NCI-H2227 (cell line): Measurements from ENCODE around the gene LPP.

Source experiments
- DNase-seq: peaks from one replicate; lab custom pipeline; 2025; ENCODE audit not compliant: unreplicated experiment; lab: John Stamatoyannopoulos, UW

LPP gene

DNA sequence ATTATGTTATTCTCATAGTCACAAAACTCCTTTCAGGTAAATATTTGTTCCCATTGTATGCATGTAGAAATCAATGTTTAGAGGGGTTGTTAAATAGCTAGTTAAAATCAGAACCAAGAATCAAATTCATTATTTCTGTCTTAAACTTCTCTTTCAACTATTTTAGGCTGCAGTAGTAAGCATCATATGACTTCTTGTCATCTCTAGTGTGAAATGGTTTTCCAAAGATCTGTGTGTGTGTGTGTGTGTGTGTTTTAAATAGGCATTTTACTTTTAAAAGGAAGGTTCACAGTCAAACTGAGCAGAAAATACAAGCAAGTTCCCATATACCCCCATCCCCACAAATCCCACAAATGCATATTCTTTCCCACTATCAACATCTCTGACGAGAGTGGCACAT lies 506.5 kb downstream of the LPP start:
- DNase-seq = no peak

DNA sequence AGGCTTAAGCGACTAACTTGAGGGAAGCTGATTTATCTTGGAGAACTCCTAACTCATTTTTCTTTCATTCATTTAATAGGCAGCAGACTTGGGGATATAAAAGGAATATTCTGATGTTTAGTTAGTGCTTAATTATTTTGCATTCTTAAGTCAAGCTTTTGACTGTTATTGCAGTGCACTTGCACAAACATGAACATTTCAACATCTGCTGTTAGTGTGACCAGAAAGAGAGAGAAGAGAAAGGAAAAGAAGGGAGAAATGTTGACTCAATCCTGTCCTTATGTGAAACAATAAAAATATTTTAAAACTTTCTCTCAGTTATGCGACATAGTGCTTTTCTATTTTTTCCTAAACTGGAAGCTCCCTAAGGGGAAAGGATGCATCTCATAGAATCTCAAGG lies 507.8 kb downstream of the LPP start:
- no peak for DNase-seq

DNA sequence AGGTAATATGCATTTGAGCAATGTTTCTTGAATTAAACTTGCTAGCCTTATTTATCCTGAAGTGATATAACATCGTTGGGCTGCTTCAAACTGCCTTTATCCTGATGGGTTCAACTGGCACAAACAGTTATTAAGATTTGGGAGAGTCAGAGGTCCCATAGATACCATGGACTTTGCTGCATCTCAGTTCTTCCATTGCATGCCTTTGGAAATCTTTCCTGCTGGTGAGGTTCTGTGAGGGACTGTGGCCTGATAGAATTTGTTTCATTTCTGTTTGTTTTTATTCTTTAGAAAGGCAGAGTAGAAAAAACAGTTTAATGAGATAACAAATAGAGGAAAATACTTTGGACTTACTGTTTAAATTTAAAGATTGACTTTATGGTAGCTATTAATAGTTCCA lies 508.3 kb downstream of the LPP start:
- DNase-seq = no peak

DNA sequence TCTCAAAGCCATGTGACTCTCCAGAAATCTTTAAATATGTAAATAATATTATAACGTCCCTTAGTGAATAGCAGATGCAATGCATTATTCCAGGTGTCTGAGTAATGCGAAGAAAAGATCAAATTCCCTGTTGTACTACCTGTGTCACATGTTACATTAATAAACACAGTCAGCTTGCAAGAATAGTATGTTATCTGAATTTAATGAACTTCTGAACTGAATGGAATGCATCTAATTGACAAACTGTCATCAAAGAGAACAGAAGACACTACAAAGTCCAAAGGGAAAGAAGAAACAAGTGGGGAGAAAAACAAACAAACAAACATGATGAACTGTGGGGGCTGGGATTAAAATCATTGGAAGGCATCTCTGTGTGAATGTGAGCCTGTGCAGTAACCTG lies 508.8 kb downstream of the LPP start:
- DNase-seq = no peak

DNA sequence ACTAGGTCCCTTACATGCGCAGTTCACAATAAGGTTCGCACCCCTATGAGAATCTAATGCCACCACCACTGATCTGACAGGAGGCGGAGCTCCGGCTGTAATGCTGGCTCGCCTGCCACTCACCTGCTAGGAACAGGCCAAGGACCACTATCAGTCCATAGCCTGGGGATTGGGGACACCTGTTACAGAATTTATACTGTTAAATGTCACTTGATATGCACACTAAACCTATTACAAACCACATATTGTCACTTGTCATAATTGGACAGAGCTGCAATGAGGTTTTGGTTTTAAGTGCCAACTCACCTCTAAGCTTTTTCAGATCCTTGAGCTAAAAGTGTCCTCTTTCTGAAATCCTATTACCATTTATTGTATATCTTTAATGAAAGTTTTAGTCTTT lies 509.9 kb downstream of the LPP start:
- no peak for DNase-seq

DNA sequence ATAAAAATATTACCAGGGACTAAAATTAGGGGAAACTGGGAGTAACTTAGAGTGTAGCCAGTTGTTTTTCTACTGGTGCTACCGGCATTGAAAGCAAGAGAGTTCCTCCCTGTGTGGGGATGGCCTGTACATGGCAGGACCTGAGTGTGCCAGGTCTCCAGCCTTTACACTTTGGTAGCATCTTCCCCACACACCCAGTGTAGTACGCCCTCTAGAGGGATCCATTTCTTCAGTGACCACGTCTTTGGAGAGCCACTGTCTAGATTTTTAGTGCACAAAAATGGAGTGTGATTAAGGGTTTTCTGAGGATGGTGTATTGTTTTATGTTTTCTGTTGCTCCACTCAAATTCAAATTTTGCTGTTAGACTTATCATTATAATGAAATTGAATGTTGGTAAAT lies 510.8 kb downstream of the LPP start:
- no peak for DNase-seq

DNA sequence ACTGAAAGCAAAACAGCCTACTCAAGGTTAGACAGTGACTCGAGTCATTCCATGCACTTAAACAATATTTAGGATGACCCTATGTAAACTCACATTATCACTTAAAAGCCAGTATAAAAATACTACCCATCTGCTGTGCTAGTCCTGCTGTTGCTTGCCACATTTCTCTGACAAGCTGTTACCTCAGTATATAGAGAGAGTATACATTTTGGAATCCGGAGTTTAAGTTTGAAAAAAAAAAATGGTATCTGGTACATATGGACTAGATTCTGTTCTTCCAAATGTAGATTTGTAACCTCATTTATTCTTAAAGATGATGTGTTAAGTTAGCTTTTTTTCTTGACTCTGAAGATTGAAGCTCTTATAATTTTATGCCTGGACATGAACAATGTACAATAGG lies 514.0 kb downstream of the LPP start:
- no peak for DNase-seq

DNA sequence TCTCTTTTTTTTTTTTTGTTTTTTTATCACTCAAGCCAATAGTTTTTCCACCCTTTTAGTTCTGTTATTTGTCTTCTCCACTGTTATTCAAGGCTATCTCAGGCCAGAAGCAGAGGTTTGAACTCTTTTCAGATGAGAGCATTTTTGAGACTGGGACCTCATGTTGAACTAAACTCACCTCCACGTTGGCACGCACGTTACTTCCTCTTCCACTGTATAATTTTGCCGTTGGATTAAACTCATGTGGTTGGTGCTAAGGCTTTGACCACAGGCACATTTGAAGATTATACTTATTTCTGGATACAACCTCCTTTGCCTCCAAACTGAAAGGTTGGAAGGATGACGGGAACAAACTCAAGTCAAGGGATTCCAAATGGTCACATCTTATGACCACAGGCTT lies 516.5 kb downstream of the LPP start:
- no peak for DNase-seq

DNA sequence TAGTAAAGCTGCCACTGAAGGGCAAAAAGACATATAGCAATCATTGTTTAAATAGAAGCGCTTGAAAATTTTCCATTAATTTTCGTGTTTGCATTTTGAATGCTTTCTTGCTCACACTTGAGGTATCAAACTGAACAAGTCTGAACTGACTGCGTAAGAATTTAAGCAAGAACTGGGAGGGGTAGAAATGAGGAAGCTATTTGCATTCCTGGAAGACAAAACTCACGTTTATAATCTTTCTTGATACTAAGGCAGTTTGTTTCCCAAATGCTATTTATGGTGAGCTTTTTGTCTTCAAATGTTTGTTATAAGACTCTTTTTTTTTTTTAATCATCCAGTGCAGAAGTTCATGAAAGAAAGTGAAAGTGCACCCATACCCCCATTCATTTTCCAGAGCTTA lies 518.0 kb downstream of the LPP start:
- no peak for DNase-seq

DNA sequence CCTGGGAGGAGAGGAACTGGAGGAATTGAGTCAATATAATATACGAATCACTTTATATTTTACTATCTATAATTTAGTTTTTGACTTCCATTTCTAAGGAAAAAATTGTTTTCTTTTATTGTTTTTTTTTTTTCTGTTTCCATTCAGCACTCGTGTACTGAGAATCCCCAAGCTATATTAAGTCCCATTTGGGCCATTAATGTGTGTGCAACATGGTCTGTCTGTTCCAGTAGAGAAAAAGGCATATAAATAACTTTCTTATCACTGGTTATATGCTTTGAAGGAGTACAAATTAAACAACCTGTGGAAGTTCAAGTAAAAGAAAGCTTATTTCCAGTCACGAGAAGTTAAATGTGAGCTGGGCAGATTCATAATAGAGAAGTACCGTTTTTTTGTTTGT lies 518.9 kb downstream of the LPP start:
- no peak for DNase-seq

DNA sequence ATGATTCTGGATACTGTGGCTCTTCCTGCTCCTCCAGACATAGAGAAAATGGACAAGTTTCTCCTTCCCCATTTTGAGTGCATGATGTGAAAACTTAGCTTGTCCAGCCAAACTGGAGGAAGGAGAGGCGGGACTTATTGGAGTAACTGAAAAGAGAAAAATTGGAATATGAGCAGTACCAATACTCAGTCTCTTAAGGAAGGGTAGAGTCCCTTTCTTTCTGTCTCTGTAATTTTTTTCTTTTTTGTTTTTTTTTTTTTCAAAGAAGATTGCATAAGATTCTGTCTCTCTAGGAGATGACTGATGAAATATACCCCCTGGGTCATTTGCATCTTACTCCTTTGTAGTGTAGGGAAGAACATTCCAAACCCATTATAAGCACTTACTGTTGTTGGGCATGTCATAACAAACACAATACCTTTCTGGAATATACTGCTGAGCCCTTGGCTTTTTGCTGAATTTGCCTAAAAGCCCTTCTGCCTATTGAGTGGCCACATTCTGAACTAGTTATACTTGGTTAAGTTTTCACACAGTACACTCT lies 519.8 kb downstream of the LPP start:
- no peak for DNase-seq

DNA sequence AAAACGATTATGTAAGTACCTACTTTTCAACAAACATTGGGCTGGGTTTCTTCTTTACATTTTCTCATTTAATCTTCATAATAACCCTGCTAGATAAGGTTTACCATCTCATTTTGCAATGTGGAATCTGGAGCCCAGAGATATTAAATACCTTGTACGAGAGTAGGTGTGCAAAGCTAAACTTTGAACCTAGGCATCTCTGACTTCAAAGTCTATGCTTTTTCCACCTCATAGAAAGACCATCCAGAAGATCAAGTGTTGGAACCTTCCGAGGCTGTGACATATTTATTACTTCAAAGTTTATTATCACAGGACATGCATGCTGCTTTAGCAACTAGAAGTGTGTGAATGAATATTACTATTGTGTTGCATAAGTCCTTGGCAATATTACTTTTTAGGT lies 520.6 kb downstream of the LPP start:
- no peak for DNase-seq

DNA sequence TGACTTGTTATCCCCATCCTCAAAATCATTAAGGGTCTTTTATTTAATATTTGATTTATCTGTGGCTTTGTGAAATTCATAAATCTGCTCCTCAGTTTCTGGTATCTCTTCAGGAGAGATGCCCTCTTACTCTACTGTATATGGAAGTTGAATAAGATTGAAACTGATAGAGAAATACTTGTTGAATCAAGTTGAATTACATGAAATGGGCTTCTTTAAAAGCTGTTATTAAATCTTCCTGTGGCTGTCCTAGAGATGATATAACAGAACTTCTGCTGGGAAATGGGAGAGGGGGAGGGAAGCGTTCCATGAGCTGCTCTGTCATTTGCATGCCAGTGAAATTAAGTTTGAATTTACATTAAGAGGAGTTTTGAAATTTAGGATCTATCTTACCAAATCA lies 523.4 kb downstream of the LPP start:
- no peak for DNase-seq

DNA sequence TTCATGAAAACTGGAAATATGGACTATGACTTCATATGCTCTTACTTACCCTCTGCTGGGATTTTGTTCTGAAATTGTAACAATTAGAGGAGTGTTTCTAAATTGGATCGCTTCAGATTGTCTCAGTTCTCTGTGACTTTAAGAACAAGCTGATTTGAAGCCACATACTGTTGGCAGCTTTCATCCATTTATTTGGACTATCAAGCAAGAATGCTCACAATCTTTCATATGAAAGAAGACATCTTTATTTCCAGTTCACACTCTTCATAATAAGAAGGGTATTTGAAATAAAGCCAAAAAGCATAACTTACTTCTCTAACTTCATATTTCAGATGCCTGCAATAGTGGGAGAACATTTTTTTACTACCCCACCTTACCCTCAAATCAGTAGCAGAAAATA lies 526.2 kb downstream of the LPP start:
- no peak for DNase-seq

DNA sequence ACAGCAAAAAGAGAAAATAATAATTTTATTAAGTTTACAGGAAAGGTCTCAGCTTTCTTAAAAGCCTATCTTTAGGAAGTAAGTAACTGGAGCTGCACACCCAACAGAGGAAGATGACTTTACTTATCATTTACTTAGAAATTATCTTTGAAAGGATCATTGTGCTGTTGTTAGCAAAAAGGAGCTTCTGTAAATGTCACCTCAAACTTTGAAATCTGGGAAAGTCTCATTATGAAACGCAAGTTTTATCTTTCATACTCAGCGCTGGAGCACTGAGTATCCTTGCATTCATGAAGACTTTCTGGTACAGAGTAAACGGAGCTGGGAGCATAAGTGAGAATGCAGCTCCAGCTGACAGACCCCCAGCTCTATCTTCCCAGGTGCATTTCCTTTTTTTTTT lies 526.6 kb downstream of the LPP start:
- DNase-seq = no peak

DNA sequence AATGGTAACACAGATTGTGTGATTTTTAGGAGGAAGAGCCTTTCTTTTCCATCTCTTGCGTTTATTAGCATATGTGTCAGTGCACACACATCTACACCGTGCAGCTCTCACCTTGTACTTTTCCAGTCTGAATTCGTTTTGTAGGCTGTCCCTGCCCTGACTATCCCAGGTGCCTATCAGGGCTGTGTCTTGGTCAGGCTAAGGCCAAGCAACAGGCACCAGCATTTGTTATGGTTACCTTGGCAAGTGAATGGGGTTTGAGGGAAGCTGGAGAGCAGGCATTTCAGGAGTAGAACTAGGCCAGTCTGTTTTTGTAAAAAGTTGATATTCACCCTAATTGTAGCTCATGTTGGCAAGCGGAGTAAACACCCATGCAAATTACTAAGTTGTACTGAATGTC lies 528.4 kb downstream of the LPP start:
- no peak for DNase-seq

DNA sequence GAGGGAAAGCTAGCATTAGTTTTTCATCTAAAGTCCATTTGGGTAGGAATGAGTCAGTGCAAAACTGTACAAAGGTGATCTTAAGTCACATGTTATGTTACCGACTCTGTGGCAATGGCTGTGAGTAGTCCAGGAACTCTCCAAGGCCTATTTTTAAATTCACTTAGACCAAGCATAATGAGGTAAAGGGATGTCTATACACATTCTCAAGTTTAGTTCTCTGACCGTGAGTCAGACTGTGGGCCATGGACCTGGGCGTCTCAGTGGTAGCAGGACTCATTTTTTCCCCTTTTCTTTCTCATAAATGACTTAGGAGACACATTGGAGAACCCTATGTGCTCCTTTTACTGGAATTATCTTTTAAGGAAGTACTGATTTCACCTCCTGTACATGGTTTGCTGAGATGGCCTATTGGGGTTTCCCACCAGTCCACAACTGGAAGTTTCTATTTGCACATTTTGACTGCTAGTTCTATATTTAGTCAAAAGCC lies 529.1 kb downstream of the LPP start:
- no peak for DNase-seq

DNA sequence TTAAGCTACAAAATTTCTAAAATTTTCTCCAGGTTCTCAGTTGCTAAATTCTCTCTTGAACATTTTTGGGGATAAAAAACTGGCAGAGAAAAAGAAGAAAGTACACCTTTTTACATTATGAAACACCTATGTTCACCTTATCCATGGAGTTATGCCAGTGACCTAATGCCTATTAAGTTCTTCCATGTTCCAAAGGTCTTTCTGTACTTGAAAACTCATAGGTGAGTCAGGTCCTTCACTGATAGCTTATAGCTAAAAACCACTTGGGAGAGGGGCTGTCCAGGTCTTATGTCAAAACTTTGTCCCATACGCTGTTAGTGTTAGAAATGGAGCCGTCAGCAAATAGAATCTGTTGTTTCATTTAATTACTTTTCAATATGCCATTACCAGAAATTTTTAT lies 530.3 kb downstream of the LPP start:
- no peak for DNase-seq

DNA sequence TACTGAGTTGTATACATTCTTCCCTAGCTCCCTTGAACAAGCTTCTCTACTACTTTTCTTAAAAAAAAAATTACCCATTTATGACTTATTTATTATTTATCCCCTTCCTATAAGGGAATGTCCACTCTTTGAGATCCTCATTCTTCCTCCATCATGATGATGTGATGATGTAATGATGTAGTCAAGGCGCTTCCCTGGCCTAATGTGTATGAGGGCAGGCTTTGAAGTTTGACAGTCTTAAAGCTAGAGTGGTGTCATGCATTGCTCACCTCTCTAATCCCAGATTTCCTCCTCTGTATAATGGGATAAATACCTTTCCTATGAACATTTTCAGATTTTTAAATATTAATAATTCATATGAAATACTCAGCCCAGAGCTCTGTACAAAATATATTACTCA lies 531.8 kb downstream of the LPP start:
- DNase-seq = no peak

DNA sequence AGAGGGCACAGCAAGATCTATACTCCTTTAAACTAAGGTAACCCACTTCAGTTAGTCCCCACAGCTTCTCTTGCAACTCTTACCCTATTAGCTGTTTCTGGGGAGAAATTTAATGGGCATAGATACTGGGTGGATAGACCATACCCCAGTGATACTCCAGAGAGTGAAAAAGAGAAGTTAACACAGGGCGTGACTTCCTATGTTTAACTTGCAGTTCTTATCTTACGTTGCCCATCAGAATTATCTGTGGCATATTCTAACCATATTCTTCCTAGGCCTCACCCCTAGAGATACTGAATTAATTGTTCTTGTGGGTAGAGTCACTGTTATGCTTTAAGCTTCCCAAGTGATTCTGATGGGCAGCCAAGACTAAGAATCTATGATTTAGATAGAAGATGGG lies 532.4 kb downstream of the LPP start:
- DNase-seq = no peak

DNA sequence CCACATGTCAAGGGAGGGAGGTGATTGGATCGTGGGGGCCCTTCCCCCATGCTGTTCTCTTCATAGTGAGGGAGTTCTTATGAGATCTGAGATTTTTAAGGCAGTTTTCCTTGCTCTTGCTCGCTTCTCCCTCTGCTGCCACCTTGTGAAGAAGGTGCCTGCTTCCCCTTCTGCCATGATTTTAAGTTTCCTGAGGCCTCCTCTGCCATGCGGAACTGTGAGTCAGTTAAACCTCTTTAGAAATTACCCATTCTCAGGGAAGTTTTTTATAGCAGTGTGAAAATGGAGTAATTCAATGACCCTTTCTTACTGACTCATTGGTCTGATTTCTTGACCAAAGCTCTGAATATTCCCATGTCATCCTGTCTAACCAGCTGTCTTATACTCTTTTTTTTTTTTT lies 533.4 kb downstream of the LPP start:
- no peak for DNase-seq

DNA sequence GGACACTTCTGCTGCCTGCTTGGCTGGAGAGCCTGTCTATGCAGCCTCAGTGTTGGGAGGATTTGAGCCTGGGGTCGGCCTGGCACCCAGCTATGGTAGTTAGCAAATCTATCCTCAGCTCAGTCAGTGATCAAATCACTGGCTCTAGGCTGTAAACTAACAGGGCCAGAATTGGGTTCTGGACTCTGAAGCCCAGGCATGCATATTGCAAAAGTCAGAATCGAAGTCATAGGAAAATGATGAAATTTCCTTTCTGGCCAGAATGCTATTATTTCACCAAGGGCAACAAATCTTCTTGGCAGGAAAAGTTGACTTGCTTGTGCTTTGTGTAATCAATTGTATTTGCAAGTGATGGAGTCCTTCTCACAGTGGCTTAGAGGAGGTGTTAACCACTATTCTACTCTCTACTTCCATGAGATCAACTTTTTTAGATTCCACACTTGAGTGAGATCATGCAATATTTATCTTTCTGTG lies 535.2 kb downstream of the LPP start:
- DNase-seq = no peak

DNA sequence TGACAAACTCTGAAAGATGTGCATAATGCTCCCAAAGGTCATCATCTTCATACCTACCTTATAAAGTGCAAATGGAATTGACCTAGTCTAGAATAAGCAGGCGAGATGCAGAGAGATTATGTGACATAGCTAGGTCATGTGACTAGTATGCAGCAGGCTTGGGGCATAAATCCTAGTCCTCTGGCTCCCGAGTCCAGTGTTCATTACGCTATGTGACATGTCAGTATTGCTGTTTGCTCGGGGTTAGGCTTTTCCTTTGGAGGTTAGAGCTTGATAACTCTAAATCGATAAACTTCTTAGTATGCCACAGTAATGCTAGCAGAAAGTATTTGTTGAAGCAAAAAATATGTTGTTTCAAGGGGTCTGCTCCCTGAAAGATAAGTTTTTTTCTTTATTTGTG lies 536.1 kb downstream of the LPP start:
- no peak for DNase-seq

DNA sequence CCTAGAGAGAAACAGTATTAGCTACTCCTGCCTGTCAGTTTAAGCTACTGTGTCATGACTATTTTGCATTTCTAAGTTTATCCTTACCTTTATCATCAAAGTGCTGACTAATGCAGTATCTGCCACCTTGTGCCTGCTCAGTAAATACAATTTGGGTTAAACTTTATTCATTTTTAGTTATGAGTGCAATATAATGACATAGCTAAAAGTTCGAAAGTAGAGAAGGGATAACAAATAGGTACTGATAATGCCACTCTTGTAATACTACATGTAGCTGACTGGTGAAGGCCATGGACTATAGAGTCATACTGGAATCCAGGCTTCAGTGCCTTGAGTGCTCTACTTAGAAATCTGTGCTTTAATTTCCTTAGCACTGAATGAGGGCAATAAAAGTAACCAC lies 537.0 kb downstream of the LPP start:
- DNase-seq = no peak
